PFSK-1 (cell line): Measurements from ENCODE around the gene SH2D4B.

Experiments used
- TAF1 ChIP-seq: IDR thresholded peaks from 2 replicates; pipeline ENCODE4 v1.6.1; 2012; ENCODE audit warnings: low read length, control low read depth, borderline replicate concordance; ENCODE audit not compliant: insufficient read depth
- TF ChIP-seq, protein P1 (sequence below), 2 experiments: IDR thresholded peaks; 2 replicates each; pipeline versions ENCODE4 v1.6.1 to v1.8.0; 2011 to 2012; ENCODE audit warnings: low read depth in 2 of 2, low read length in 2 of 2, control low read depth in 1 of 2, inconsistent platforms in 1 of 2, mild to moderate bottlenecking in 1 of 2, moderate library complexity in 1 of 2; ENCODE audit not compliant: insufficient read depth in 1 of 2

DNA sequence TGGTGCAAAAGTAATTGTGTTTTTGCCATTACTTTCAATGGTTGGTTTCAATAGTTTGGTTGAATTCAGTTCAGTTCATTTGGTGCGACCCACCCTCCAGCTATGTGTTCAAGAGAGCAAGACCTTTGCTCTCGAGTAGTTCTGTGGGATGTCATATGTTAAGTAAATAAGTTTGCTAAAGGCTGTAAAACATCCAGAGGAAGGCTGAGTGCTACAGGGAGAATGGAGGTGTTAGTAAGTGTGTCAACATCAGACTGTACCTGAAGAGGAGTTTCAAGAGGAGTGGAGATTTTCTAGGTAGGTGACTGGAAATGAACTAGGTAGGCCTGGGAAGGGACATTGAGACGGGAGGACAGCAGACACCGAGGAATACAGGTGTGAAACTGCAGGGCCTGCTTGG, 147.7 kb downstream of the SH2D4B start:
- TF ChIP-seq, protein P1, sequence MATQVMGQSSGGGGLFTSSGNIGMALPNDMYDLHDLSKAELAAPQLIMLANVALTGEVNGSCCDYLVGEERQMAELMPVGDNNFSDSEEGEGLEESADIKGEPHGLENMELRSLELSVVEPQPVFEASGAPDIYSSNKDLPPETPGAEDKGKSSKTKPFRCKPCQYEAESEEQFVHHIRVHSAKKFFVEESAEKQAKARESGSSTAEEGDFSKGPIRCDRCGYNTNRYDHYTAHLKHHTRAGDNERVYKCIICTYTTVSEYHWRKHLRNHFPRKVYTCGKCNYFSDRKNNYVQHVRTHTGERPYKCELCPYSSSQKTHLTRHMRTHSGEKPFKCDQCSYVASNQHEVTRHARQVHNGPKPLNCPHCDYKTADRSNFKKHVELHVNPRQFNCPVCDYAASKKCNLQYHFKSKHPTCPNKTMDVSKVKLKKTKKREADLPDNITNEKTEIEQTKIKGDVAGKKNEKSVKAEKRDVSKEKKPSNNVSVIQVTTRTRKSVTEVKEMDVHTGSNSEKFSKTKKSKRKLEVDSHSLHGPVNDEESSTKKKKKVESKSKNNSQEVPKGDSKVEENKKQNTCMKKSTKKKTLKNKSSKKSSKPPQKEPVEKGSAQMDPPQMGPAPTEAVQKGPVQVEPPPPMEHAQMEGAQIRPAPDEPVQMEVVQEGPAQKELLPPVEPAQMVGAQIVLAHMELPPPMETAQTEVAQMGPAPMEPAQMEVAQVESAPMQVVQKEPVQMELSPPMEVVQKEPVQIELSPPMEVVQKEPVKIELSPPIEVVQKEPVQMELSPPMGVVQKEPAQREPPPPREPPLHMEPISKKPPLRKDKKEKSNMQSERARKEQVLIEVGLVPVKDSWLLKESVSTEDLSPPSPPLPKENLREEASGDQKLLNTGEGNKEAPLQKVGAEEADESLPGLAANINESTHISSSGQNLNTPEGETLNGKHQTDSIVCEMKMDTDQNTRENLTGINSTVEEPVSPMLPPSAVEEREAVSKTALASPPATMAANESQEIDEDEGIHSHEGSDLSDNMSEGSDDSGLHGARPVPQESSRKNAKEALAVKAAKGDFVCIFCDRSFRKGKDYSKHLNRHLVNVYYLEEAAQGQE (IDR thresholded peaks at IDR 0.05; ENCODE audit: insufficient read depth in 1 of 2, low read depth in 2 of 2, low read length in 2 of 2) = no peak
- TF ChIP-seq TAF1 = no peak
